A549 treated with GW870086 at 1 μM for 4 hours (cell line): ENCODE measurements around the gene TM4SF18. TPM values are rescaled to one million over a fixed set of nuclear protein-coding genes. Genes with fewer than 3 reads are reported as not detected.

Experiments
- total RNA-seq: library from RNA; stranded (reverse); fragments of 200-300 nt; extraction: Qiagen RNA extraction; gene quantifications from 5 replicates; pipeline ENCODE4 v1.2.3, GENCODE V29; 2022; ENCODE audit warnings: low read depth

Gene TM4SF18, protein sequence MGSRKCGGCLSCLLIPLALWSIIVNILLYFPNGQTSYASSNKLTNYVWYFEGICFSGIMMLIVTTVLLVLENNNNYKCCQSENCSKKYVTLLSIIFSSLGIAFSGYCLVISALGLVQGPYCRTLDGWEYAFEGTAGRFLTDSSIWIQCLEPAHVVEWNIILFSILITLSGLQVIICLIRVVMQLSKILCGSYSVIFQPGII
- 31.8 to 38.1 TPM (median 35.7 TPM) in 5 replicates for total RNA-seq

DNA sequence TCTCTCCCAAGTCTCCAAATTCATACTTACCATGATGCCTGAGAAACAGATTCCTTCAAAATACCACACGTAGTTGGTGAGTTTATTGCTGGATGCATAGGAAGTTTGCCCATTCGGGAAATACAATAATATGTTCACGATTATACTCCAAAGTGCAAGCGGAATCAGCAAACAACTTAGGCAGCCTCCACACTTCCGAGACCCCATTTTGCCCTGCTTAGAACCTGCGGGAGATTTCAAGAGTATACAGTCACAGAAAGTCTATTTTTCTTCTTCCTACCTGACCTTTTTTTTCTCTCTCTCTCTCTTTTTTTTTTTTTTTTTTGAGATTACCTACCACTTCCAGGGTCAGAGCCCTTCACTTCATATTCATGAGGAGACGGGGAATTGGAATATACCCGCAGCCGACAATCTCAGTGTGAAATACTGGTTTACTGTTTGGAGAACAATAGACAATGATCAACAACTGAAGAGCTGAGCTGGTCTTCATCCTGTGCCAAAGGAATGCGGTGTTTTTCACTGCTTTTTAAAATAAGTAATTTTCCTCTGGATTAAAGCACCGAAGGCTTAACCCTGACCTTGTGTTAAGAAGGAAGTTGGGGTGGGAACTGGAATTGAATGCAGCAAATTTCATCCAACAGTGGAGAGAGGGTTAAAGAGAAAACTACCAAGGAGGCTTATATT lies at the start of gene TM4SF18:
Gene TM4SF18, minus strand, starts transcription at position 461 of the 684 bp plus-strand sequence. Its CDS starts 254 bp downstream, at position 207.

DNA sequence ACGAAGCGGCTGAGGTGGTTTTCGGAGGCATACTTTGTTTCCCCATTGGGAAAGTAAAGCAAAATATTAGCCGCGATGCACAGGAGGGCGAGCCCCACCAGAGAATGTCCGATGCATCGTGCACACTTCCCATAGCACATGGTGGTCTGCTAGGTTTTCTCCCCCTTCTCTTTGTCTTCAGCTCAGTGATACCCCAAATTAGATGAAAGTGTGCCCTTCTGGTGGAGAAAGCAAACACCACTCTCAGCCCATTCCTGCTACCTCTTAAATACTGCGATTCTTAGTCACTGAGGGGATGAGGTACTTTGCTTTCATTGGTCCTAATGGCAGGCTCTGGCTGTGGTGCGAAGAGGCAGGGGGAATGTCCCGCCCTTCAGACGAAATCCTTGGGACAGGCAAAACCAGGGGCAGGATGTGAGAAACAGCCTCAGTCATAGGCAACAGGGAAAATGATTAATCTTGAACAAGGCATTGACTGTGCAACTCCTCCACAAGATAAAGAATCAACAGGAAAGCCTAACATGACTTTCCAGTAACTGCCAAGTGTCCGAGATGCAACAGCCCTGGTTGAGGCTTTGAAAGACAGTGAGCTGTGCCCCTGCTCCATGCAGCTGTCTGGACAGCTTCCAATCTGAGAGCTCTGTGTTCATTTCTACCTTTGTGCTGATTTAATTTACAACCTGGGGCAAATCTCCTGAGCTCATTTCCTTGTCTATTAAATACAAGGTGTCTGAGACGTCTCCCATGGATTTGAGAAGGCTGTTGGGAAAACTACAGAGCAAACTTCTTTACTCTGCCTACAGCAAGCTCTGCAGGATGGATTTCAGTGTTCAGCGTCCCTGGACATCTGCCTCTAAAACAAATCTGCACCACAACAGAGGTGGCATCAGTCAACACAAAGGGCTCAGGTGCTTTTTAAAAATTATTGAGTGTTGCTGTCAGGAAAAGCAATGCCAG lies 44.2 kb upstream of the TM4SF18 start, which contains the start of gene TM4SF1:
Gene TM4SF1, minus strand, starts transcription at position 242 of the 957 bp plus-strand sequence. Its CDS starts 102 bp downstream, at position 140.

Other genes starting within 250 kb of the TM4SF18 start
- 11.2 to 20.5 TPM (median 17.3 TPM) in 5 replicates for gene HLTF, start 247.1 kb downstream of the TM4SF18 start, total RNA-seq
- gene HPS3, start 204.0 kb downstream of the TM4SF18 start, total RNA-seq, result 29.7 to 35.4 TPM (median 33.7 TPM) in 5 replicates
- gene CP, start 111.8 kb downstream of the TM4SF18 start, total RNA-seq, result 4.6 to 7.4 TPM (median 6.4 TPM) in 5 replicates
- 890 to 1,500 TPM (median 1,132 TPM) in 5 replicates for gene TM4SF1, start 44.0 kb upstream of the TM4SF18 start, total RNA-seq
- gene TM4SF4, start 141.1 kb upstream of the TM4SF18 start, total RNA-seq, result 30.0 to 39.1 TPM (median 37.6 TPM) in 5 replicates